ENCODE measurements around the gene PI4K2B.
A peak's percentile ranks its signal among the peaks of the same experiment; 100 is the strongest.

DNA sequence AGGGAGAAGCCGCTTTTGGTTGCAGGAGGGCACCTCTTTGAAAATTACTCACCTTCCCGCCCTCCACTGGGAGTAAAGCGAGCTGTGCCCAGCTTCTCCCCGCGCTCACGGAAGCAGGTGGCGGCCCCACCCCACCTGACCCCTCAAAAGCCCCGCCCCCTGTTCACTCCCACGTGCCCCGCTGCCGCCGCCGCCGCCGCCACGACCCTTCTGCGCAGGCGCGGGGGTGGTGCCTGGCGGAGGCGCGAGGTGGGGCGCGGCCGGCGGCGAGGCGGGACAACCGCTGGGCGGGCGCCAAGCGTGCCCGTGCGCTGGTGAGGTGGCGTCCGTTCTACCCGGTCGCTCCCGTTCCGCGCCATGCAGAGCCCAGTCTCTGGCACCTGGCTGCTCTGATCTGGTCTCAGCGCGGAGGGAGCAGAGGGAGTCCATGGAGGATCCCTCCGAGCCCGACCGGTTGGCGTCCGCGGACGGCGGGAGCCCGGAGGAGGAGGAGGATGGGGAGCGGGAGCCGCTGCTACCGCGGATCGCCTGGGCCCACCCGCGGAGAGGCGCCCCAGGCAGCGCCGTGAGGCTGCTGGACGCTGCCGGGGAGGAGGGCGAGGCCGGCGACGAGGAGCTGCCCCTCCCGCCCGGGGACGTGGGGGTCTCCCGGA, at the start of gene PI4K2B:
- TF ChIP-seq CC2D1A (CRISPR knock-in tag; IDR thresholded peaks at IDR 0.05): no peak
- TF ChIP-seq, protein P1, sequence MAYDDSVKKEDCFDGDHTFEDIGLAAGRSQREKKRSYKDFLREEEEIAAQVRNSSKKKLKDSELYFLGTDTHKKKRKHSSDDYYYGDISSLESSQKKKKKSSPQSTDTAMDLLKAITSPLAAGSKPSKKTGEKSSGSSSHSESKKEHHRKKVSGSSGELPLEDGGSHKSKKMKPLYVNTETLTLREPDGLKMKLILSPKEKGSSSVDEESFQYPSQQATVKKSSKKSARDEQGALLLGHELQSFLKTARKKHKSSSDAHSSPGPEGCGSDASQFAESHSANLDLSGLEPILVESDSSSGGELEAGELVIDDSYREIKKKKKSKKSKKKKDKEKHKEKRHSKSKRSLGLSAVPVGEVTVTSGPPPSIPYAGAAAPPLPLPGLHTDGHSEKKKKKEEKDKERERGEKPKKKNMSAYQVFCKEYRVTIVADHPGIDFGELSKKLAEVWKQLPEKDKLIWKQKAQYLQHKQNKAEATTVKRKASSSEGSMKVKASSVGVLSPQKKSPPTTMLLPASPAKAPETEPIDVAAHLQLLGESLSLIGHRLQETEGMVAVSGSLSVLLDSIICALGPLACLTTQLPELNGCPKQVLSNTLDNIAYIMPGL (CRISPR knock-in tag; IDR thresholded peaks at IDR 0.05; ENCODE audit: borderline replicate concordance in 1 of 2, low read depth in 1 of 2): peak; percentile 33 to 88; a peak in 3 of 4 replicates
- peak; percentile 67 for TF ChIP-seq ZFX (CRISPR knock-in tag; IDR thresholded peaks at IDR 0.05; ENCODE audit: low read depth)
- TF ChIP-seq, protein P2, sequence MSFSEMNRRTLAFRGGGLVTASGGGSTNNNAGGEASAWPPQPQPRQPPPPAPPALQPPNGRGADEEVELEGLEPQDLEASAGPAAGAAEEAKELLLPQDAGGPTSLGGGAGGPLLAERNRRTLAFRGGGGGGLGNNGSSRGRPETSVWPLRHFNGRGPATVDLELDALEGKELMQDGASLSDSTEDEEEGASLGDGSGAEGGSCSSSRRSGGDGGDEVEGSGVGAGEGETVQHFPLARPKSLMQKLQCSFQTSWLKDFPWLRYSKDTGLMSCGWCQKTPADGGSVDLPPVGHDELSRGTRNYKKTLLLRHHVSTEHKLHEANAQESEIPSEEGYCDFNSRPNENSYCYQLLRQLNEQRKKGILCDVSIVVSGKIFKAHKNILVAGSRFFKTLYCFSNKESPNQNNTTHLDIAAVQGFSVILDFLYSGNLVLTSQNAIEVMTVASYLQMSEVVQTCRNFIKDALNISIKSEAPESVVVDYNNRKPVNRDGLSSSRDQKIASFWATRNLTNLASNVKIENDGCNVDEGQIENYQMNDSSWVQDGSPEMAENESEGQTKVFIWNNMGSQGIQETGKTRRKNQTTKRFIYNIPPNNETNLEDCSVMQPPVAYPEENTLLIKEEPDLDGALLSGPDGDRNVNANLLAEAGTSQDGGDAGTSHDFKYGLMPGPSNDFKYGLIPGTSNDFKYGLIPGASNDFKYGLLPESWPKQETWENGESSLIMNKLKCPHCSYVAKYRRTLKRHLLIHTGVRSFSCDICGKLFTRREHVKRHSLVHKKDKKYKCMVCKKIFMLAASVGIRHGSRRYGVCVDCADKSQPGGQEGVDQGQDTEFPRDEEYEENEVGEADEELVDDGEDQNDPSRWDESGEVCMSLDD (CRISPR knock-in tag; IDR thresholded peaks at IDR 0.05; ENCODE audit: borderline replicate concordance): no peak
- TF ChIP-seq ATF7 (IDR thresholded peaks at IDR 0.05): no peak
- 0 out of 2 replicates have a peak, but pooled peaks have one; percentile 51 for TF ChIP-seq ATF7 (CRISPR knock-in tag; IDR thresholded peaks at IDR 0.05)
- no peak; the same call in 1 of the 2 replicates for TF ChIP-seq DR1 (CRISPR knock-in tag; IDR thresholded peaks at IDR 0.05)
- no peak for TF ChIP-seq NCOA1 (CRISPR knock-in tag; IDR thresholded peaks at IDR 0.05)
- TF ChIP-seq, protein P3, sequence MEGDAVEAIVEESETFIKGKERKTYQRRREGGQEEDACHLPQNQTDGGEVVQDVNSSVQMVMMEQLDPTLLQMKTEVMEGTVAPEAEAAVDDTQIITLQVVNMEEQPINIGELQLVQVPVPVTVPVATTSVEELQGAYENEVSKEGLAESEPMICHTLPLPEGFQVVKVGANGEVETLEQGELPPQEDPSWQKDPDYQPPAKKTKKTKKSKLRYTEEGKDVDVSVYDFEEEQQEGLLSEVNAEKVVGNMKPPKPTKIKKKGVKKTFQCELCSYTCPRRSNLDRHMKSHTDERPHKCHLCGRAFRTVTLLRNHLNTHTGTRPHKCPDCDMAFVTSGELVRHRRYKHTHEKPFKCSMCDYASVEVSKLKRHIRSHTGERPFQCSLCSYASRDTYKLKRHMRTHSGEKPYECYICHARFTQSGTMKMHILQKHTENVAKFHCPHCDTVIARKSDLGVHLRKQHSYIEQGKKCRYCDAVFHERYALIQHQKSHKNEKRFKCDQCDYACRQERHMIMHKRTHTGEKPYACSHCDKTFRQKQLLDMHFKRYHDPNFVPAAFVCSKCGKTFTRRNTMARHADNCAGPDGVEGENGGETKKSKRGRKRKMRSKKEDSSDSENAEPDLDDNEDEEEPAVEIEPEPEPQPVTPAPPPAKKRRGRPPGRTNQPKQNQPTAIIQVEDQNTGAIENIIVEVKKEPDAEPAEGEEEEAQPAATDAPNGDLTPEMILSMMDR (CRISPR knock-in tag; IDR thresholded peaks at IDR 0.05): 0 out of 2 replicates have a peak, but pooled peaks have one; percentile 3

Data from HepG2 (cell line).